Measurements from ENCODE around the gene MMS19.
A peak's percentile ranks its signal among the peaks of the same experiment; 100 is the strongest.

The MMS19 gene

GRCh38 chr10:97464226-97464625 lies 34.0 kb downstream of the MMS19 start:
- FAIRE-seq = no peak

GRCh38 chr10:97463363-97464132 lies 34.7 kb downstream of the MMS19 start:
- FAIRE-seq = no peak
- DNase-seq (ENCODE audit: low spot score) = peak; percentile 53

More at GRCh38 chr10:97464226-97464625, 34.0 kb downstream of the MMS19 start:
- DNase-seq (ENCODE audit: low spot score) = no peak

DNA sequence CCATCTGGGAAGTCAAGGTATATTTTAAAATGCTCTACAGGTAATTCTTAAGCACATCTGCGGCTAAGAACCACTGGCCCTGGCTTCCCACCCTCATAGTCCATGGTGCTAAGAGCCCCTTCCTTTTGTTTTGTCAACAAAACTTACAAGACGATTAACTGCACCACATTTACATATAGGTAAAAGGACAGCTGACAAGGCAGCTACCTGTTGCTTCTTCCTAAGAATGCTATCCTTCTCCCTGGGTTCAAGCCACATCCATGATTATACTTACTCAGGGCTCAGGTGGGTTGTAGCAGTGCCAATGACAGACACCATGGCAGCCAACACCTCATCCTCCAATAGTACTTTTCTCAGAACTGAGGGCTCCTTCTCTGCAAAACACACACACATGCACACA lies 35.9 kb downstream of the MMS19 start:
- FAIRE-seq (no peak), DNase-seq (ENCODE audit: low spot score) (no peak)

DNA sequence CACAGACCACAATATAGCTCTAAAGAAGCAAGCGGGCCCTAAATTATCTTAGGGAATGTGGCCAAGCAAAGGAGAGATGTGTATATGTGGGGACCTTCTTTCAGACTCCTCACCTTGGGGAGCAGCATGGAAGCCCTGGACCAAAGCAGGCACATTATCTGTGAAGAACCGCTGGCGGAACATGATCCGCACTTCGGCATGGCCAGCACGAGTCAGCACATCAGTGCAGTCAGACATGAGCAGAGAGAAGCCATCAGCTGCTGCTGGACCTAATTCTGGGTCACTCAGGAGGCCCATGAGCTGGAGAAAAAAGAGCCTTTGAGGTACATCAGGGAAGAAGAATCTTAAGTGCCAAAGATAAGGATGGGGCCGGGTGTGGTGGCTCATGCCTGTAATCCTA lies 38.3 kb downstream of the MMS19 start:
- no peak for DNase-seq (ENCODE audit: low spot score)
- no peak for FAIRE-seq

- DNase-seq (ENCODE audit: low spot score) (no peak), FAIRE-seq (no peak)
These were observed 39.1 kb downstream of the MMS19 start for GRCh38 chr10:97459111-97459510.

DNA sequence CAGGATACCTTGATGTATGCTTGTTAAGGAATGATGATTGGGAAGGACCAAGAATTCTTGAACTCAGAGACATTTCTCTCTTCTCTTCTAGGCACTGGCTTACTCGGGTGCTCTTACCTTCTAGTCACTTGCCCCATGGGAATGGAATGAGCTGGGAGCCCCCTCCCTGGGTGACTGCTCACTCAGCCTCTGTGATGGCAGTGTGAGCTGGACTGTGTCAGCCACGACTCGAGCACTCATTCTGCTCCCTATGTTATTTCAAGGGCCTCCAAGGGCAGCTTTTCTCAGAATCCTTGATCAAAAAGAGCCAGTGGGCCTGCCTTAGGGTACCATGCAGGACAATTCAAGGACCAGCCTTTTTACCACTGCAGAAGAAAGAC lies 41.5 kb downstream of the MMS19 start:
- FAIRE-seq (no peak), DNase-seq (ENCODE audit: low spot score) (no peak)

- no peak for FAIRE-seq
- DNase-seq (ENCODE audit: low spot score) = no peak
These were observed 42.1 kb downstream of the MMS19 start for GRCh38 chr10:97456034-97456685.

- DNase-seq (ENCODE audit: low spot score) (no peak), FAIRE-seq (no peak)
These were observed 43.7 kb downstream of the MMS19 start for GRCh38 chr10:97454330-97455036.

DNA sequence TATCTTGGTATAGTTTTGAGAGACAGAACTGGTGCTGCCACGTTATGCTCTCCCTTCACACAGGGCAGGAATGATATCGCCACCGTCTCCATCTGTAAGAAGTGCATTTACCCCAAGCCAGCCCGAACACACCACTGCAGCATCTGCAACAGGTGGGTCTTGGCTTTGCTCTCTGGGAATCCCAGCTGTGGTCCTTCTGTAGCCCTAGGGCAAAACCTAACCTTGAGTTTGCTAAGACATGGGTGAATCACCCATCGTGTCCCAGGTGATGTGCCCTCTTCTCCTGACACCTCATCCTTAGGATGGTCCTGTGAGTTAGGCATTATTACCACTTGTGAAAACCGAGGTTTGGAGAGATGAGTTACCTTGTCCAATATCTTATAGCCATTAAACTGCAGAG lies 45.9 kb downstream of the MMS19 start:
- no peak for FAIRE-seq
- DNase-seq (ENCODE audit: low spot score) = no peak

DNA sequence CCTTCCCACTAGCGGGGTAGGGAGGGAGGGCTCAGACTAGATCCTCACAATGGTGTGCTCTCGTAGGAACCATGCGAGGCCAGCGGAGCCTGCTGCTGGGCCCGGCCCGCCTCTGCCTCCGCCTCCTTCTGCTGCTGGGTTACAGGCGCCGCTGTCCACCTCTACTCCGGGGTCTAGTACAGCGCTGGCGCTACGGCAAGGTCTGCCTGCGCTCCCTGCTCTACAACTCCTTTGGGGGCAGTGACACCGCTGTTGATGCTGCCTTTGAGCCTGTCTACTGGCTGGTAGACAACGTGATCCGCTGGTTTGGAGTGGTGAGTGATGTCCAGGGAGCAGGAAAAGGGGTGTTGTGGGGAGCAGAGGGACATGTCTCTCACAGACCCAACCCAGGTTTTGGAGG lies 46.6 kb downstream of the MMS19 start:
- DNase-seq (ENCODE audit: low spot score) (no peak), FAIRE-seq (no peak)

DNA sequence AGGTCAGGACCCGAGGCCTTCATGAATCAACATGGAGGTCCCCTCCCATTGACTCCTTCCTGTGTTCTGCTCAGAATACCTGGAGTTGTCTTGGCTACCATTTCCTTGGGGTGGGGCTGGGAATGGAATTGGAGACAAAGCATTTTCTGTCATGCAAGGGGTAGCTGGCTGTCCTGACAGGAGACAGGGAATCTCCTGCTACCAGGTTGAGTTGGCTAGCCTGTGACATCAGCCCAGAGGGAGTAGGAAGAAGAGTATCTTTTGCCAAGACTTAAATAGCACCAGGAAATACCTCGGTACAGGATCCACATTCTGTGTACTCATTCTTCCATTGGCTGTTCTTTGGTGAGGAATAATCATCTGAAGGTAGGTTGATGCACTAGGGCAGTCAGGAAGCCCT lies 47.4 kb downstream of the MMS19 start:
- no peak for DNase-seq (ENCODE audit: low spot score)
- no peak for FAIRE-seq

- DNase-seq (ENCODE audit: low spot score) (peak; percentile 96), FAIRE-seq (no peak)
These were observed 52.2 kb downstream of the MMS19 start, which contains the start of the genes EXOSC1 and ZDHHC16 for GRCh38 chr10:97445722-97446639. EXOSC1 (minus strand) TSS chr10:97446006; CDS start chr10:97445985, 21 bp downstream. ZDHHC16 (plus strand) TSS chr10:97446175; CDS start chr10:97451676, 5,501 bp downstream.

DNA sequence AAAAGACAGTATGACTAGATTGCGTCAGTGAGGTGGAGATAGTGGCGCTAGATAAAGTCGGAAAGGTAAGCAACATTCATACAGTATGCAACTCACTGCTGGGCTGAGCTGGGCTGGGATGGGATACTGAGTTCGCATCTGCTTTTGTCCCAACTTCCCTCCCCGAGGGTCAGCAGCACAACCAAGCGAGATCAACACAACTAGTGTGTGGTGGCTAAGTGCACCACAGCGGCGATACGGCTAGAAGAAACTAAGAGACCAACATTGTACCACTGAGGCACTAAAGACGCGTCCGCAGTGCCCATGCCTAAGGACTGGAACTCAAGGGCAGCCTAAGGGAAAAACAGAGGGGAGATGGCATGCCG lies 52.9 kb downstream of the MMS19 start:
- no peak for DNase-seq (ENCODE audit: low spot score)
- no peak for FAIRE-seq

- DNase-seq (ENCODE audit: low spot score) (no peak), FAIRE-seq (no peak)
These were observed 54.0 kb downstream of the MMS19 start for GRCh38 chr10:97444212-97444611.

- DNase-seq (ENCODE audit: low spot score) (no peak), FAIRE-seq (no peak)
These were observed 55.9 kb downstream of the MMS19 start for GRCh38 chr10:97442277-97442676.

DNA sequence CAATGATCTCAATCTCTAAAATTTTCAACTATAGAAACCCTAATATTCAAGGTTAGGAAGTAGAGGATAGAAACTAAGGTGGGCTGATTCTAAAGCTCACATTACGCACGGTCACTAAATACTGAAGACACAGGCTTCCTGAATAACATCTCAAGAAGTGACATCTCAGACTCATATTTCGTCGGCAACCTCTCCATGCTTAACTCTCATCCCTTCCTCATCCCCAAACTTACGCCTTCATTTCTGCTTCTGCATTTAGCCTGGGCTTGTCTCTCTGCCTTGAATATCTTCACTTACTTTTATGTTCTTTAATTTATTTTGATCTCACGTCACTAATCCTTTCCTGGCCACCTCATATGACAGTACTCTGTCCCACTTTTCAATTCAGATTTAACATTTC lies 63.0 kb downstream of the MMS19 start:
- FAIRE-seq = no peak

GRCh38 chr10:97434557-97434956 lies 63.7 kb downstream of the MMS19 start:
- no peak for FAIRE-seq
- DNase-seq (ENCODE audit: low spot score) = no peak

More for the DNA sequence above, 63.0 kb downstream of the MMS19 start:
- no peak for DNase-seq (ENCODE audit: low spot score)

DNA sequence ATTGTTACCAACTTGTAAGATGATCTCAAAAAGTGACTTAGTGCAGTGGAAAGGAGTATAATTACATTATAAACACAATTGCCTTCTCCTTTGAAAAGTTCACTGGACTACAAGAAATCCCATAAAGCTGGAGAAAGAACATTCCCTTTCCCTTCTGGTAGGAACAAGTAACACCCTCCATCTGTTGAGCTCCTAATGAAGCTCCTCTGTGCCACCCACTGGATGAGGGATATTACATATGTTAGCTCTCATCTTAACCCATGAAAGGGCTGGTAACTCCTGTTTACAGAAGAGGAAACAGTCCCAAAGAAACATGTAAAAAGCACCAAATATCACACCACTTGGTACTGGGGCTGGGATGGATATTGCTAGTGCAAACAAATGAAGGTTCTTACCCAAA lies 64.2 kb downstream of the MMS19 start:
- FAIRE-seq = no peak
- no peak for DNase-seq (ENCODE audit: low spot score)

DNA sequence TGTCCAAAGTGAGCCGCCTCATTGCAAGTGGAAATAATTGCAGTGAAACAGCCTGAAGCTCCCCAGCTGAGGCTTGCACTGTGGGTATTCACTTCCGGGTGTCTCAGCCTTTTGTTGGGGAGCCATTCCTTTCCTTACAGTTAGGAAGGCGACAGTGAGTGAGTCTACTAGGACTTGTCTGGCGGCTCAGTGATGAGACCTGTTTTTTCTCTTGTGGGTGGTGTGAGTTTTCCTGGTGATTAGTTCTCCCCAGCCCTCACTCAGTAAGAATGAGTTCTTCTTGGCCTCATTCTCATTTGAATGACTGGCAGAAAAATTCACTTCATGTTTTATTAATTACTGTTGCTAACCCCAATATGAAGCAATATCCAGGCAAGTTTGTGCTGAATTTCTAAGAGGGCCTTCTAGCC lies 69.6 kb downstream of the MMS19 start:
- FAIRE-seq (no peak), DNase-seq (ENCODE audit: low spot score) (no peak)

GRCh38 chr10:97427571-97428179 lies 70.5 kb downstream of the MMS19 start:
- DNase-seq (ENCODE audit: low spot score) = no peak
- no peak for FAIRE-seq
